Measurements from ENCODE around the gene MGAT3. TPM values are rescaled to one million over a fixed set of nuclear protein-coding genes. Genes with fewer than 3 reads are reported as not detected.

The MGAT3 gene, protein sequence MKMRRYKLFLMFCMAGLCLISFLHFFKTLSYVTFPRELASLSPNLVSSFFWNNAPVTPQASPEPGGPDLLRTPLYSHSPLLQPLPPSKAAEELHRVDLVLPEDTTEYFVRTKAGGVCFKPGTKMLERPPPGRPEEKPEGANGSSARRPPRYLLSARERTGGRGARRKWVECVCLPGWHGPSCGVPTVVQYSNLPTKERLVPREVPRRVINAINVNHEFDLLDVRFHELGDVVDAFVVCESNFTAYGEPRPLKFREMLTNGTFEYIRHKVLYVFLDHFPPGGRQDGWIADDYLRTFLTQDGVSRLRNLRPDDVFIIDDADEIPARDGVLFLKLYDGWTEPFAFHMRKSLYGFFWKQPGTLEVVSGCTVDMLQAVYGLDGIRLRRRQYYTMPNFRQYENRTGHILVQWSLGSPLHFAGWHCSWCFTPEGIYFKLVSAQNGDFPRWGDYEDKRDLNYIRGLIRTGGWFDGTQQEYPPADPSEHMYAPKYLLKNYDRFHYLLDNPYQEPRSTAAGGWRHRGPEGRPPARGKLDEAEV
- total RNA-seq: 1 to 10 TPM in 1 of 4 donors, under 1 TPM in 3; 0.55 to 1.0 (median 0.59) TPM

DNA sequence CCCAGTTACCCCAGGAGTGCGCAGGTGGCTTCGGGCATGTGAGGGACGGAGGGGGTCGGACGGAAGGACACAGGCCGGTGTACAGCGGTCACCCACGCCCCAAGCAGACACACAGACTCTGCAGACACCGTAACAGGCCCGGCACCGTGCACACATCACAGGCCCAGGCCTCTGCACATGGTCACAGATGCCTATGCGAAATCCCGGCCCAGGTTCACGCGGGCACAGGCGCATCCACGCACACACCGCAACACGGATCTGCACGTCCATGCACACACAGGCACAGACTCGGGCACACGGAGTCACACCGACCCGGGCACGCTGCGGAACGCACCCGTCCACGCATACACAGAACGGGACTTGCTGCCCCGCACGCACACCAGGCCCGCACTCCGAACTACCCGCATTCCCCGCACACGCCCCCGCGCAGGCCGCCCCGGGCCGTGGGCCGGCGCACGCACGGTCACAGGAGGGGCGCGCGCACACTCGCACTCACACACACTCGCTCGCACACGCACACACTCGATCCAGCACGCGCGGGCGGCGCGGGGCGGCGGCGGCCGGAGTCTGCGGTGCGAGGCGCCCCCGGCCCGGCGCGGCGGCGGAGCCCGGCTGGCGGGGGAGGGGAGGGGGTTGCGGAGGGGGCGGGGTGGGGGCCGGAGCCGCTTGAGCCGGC lies at the start of gene MGAT3:
MGAT3 (plus strand) TSS at position 491 of the 676 bp plus-strand sequence. CDS start 30,336 bp downstream, outside the sequence.
- Histone ChIP-seq H3K4me3 (peak within 1 kb of the TSS; percentile 39 to 58 (median 51)), H3K4me1 (no peaks in the 10 kb centered on the region), H3K36me3 (no peaks in the 10 kb centered on the region), H3K9me3 (no peaks in the 10 kb centered on the region), H3K27ac (peak within 1 kb of the TSS; percentile 34 to 75 (median 47)), H3K27me3 (peaks cover 6 to 18% (median 10%) of the 10 kb centered on the region in 3 donors)
- intact Hi-C loops (cut with DNase I; ENCODE audit: low total_unique reads) (no loop called here), in situ Hi-C loops (cut with MboI; ENCODE audit: low sequenced_read_pairs in 4 of 4) (no loop called here)
- DNase-seq: no peak
- no peak for ATAC-seq
- TF ChIP-seq, protein P1, sequence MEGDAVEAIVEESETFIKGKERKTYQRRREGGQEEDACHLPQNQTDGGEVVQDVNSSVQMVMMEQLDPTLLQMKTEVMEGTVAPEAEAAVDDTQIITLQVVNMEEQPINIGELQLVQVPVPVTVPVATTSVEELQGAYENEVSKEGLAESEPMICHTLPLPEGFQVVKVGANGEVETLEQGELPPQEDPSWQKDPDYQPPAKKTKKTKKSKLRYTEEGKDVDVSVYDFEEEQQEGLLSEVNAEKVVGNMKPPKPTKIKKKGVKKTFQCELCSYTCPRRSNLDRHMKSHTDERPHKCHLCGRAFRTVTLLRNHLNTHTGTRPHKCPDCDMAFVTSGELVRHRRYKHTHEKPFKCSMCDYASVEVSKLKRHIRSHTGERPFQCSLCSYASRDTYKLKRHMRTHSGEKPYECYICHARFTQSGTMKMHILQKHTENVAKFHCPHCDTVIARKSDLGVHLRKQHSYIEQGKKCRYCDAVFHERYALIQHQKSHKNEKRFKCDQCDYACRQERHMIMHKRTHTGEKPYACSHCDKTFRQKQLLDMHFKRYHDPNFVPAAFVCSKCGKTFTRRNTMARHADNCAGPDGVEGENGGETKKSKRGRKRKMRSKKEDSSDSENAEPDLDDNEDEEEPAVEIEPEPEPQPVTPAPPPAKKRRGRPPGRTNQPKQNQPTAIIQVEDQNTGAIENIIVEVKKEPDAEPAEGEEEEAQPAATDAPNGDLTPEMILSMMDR (IDR thresholded peaks at IDR 0.05 in 4 of 5, conservative IDR thresholded peaks at IDR 0.05 in 1 of 5): no peak
- TF ChIP-seq POLR2A (IDR thresholded peaks at IDR 0.05): no peak

DNA sequence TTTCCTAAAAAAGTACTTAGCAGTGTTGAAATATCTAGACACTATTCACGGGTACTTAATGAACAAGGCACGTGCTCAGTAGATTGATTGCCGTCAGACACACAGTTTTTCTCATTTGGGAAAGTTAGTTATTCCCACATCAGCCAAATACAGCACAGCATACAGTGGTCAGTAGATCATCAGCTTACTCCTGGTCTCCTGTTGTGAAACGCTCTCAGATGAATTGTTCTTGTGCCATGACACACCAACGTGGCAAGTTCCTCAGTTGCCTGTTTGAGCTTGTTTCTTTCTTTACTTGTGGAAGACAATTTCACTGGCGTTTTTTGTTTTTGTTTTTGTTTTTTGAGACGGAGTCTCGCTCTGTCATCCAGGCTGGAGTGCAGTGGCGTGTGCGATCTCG lies 48.6 kb upstream of the MGAT3 start:
- peaks cover 0 to 4% of the 10 kb centered on the region in 2 donors for H3K36me3 ChIP-seq
- peak; percentile 54 to 62 for ATAC-seq

DNA sequence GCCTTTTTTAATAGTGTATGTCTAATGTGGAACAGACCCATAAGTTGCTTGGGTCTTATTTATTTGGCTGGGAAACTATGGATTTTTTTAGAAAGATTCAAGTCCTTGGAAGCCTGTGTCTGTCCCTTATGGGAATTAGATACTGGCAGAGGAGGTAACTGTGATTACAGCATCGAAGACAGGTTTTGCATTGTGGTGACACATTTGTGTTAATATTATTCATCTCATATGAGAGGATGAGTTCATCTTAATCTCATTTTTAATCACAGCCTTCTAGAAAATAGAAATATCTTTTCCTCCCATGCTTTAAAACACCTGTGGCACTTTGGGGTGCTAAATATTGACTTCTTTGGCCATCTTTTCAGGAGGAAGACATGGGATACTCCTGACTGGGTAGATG lies 48.0 kb upstream of the MGAT3 start:
- H3K4me3 ChIP-seq: no peak overlapping the region
- H3K27me3 ChIP-seq: no peaks in the 10 kb centered on the region
- in situ Hi-C loops (cut with MboI; ENCODE audit: low sequenced_read_pairs in 4 of 4) (loop anchor here in 2 of 4 donors (10.0 kb wide), 3 partner anchors 96 to 126 kb away; partner anchors contain the start of genes MIEF1 (in 1 of the 2) and RPS19BP1 (in 1 of the 2)), intact Hi-C loops (cut with DNase I; ENCODE audit: low total_unique reads) (no loop called here)
- H3K36me3 ChIP-seq: peaks cover 0 to 4% of the 10 kb centered on the region in 2 donors
- peaks cover 36 to 41% of the 10 kb centered on the region in 2 donors for H3K4me1 ChIP-seq
- TF ChIP-seq, protein P1 (IDR thresholded peaks at IDR 0.05 in 4 of 5, conservative IDR thresholded peaks at IDR 0.05 in 1 of 5): no peak
- TF ChIP-seq POLR2A (IDR thresholded peaks at IDR 0.05): no peak
- no peak for DNase-seq
- H3K9me3 ChIP-seq: no peaks in the 10 kb centered on the region
- H3K27ac ChIP-seq: no peak overlapping the region
- ATAC-seq: no peak

More for the DNA sequence above, 48.6 kb upstream of the MGAT3 start:
- Histone ChIP-seq H3K4me1 (peaks cover 29 to 35% of the 10 kb centered on the region in 2 donors), H3K4me3 (no peak overlapping the region), H3K27me3 (no peaks in the 10 kb centered on the region), H3K27ac (no peak overlapping the region), H3K9me3 (no peaks in the 10 kb centered on the region)
- intact Hi-C loops (cut with DNase I; ENCODE audit: low total_unique reads): no loop called here
- in situ Hi-C loops (cut with MboI; ENCODE audit: low sequenced_read_pairs in 4 of 4): loop anchor here in 2 of 4 donors (10.0 kb wide), 3 partner anchors 97 to 127 kb away; partner anchors contain the start of genes MIEF1 (in 1 of the 2) and RPS19BP1 (in 1 of the 2)
- no peak for TF ChIP-seq POLR2A (IDR thresholded peaks at IDR 0.05)
- TF ChIP-seq, protein P1 (IDR thresholded peaks at IDR 0.05 in 4 of 5, conservative IDR thresholded peaks at IDR 0.05 in 1 of 5): no peak
- no peak for DNase-seq

DNA sequence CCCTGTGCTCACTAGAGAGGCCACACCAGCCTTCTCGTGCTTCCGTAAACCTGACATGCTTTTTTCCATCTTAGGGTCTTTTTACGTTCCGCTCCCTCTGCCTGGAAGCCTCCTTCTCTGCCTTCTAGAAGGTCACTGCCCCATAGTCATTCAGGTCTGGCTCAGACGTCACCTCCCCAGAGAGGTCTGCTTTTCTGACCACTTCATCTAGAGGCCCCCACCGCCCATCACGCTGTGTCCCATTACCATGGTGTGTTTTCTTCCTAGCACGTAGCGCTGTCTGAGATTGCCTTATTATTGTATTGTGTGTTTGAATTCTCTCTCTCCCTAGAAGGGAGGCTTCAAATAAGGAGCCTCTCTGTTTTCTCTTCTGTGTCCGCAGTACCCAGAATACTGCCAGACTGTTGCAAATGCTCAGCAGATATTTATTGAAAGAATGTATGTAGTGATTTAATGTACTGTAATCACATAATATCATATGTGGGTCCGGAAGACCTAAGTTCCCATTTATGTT lies 47.2 kb upstream of the MGAT3 start:
- no peak for TF ChIP-seq POLR2A (IDR thresholded peaks at IDR 0.05)
- TF ChIP-seq, protein P1 (IDR thresholded peaks at IDR 0.05 in 4 of 5, conservative IDR thresholded peaks at IDR 0.05 in 1 of 5): no peak
- intact Hi-C loops (cut with DNase I; ENCODE audit: low total_unique reads) (no loop called here), in situ Hi-C loops (cut with MboI; ENCODE audit: low sequenced_read_pairs in 4 of 4) (loop anchor here in 2 of 4 donors (10.0 kb wide), 3 partner anchors 95 to 125 kb away; partner anchors contain the start of genes MIEF1 (in 1 of the 2) and RPS19BP1 (in 1 of the 2))
- Histone ChIP-seq H3K9me3 (no peaks in the 10 kb centered on the region), H3K36me3 (peaks cover 0 to 4% of the 10 kb centered on the region in 2 donors), H3K27me3 (no peaks in the 10 kb centered on the region), H3K4me1 (peaks cover 43 to 48% of the 10 kb centered on the region in 2 donors), H3K4me3 (no peak overlapping the region), H3K27ac (no peak overlapping the region)
- DNase-seq (no peak), ATAC-seq (no peak)

Data from gastrocnemius medialis (tissue), 4 donors.